ENCODE measurements around the gene ARL4C. TPM values are rescaled to one million over a fixed set of nuclear protein-coding genes. Genes with fewer than 3 reads are reported as not detected.

The ARL4C gene
- total and polyA plus RNA-seq, 4 donors: 1.4 to 2.8 (median 2.1) TPM

- TF ChIP-seq HNF4G (IDR thresholded peaks at IDR 0.05) (no peak), EGR1 (IDR thresholded peaks at IDR 0.05; ENCODE audit: low read depth in 2 of 2) (no peak)
These were observed 28.4 kb downstream of the ARL4C start (continued) for GRCh38 chr2:234468503-234468902.

- no peaks in the 10 kb centered on the region for H3K36me3 ChIP-seq (ENCODE audit: control insufficient read depth in 4 of 4, insufficient read depth in 3 of 4, low read depth in 1 of 4, low read length in 3 of 4)
- no peak overlapping the region for H3K4me3 ChIP-seq (ENCODE audit: low read depth in 1 of 3, low read length in 3 of 3)
- DNase-seq (ENCODE audit: low spot score): no peak
- no peaks in the 10 kb centered on the region for H3K9me3 ChIP-seq (ENCODE audit: control insufficient read depth in 4 of 4, low read length in 3 of 4)
- H3K27ac ChIP-seq (ENCODE audit: low read depth in 1 of 2, low read length in 2 of 2): no peak overlapping the region
- H3K4me1 ChIP-seq (ENCODE audit: control insufficient read depth in 4 of 4, insufficient read depth in 4 of 4, low read length in 3 of 4): no peaks in the 10 kb centered on the region
- no peaks in the 10 kb centered on the region for H3K27me3 ChIP-seq (ENCODE audit: control insufficient read depth in 4 of 4, insufficient read depth in 4 of 4, low read length in 3 of 4)
- TF ChIP-seq RXRA (IDR thresholded peaks at IDR 0.05) (no peak), HNF4A (conservative IDR thresholded peaks at IDR 0.05) (no peak), ZBTB33 (IDR thresholded peaks at IDR 0.05) (no peak), JUND (IDR thresholded peaks at IDR 0.05) (no peak), EGR1 (IDR thresholded peaks at IDR 0.05; ENCODE audit: low read depth in 2 of 2) (no peak), RAD21 (IDR thresholded peaks at IDR 0.05) (no peak), MAX (IDR thresholded peaks at IDR 0.05) (no peak), GABPA (IDR thresholded peaks at IDR 0.05 in 1 of 2, conservative IDR thresholded peaks at IDR 0.05 in 1 of 2) (no peak)
- 90% methylated on average over 4 of the region's 4 CpGs for WGBS
- H3K9ac ChIP-seq (ENCODE audit: low read depth in 1 of 2, low read length in 2 of 2): no peak overlapping the region
These were observed 29.6 kb downstream of the ARL4C start for GRCh38 chr2:234467289-234467688.

- TF ChIP-seq GABPA (IDR thresholded peaks at IDR 0.05 in 1 of 2, conservative IDR thresholded peaks at IDR 0.05 in 1 of 2): no peak
- no peak for TF ChIP-seq ZBTB33 (IDR thresholded peaks at IDR 0.05)
- TF ChIP-seq RAD21 (IDR thresholded peaks at IDR 0.05): no peak
- no peak for TF ChIP-seq FOXA2 (IDR thresholded peaks at IDR 0.05)
- no peak overlapping the region for H3K4me3 ChIP-seq (ENCODE audit: low read depth in 1 of 3, low read length in 3 of 3)
- H3K4me1 ChIP-seq (ENCODE audit: control insufficient read depth in 4 of 4, insufficient read depth in 4 of 4, low read length in 3 of 4): no peaks in the 10 kb centered on the region
- no peaks in the 10 kb centered on the region for H3K9me3 ChIP-seq (ENCODE audit: control insufficient read depth in 4 of 4, low read length in 3 of 4)
- no peaks in the 10 kb centered on the region for H3K27me3 ChIP-seq (ENCODE audit: control insufficient read depth in 4 of 4, insufficient read depth in 4 of 4, low read length in 3 of 4)
- no peak for DNase-seq (ENCODE audit: low spot score)
- 86% methylated on average over 9 of the region's 9 CpGs for WGBS
- no peaks in the 10 kb centered on the region for H3K36me3 ChIP-seq (ENCODE audit: control insufficient read depth in 4 of 4, insufficient read depth in 3 of 4, low read depth in 1 of 4, low read length in 3 of 4)
- H3K9ac ChIP-seq (ENCODE audit: low read depth in 1 of 2, low read length in 2 of 2): no peak overlapping the region
- H3K27ac ChIP-seq (ENCODE audit: low read depth in 1 of 2, low read length in 2 of 2): no peak overlapping the region
These were observed 32.6 kb downstream of the ARL4C start for GRCh38 chr2:234464291-234464645.

- no peaks in the 10 kb centered on the region for H3K36me3 ChIP-seq (ENCODE audit: control insufficient read depth in 4 of 4, insufficient read depth in 3 of 4, low read depth in 1 of 4, low read length in 3 of 4)
- no peak overlapping the region for H3K27ac ChIP-seq (ENCODE audit: low read depth in 1 of 2, low read length in 2 of 2)
- DNase-seq (ENCODE audit: low spot score): no peak
- WGBS: 69% methylated on average over 17 of the region's 17 CpGs
- no peak overlapping the region for H3K4me3 ChIP-seq (ENCODE audit: low read depth in 1 of 3, low read length in 3 of 3)
- H3K27me3 ChIP-seq (ENCODE audit: control insufficient read depth in 4 of 4, insufficient read depth in 4 of 4, low read length in 3 of 4): no peaks in the 10 kb centered on the region
- H3K4me1 ChIP-seq (ENCODE audit: control insufficient read depth in 4 of 4, insufficient read depth in 4 of 4, low read length in 3 of 4): no peaks in the 10 kb centered on the region
- no peaks in the 10 kb centered on the region for H3K9me3 ChIP-seq (ENCODE audit: control insufficient read depth in 4 of 4, low read length in 3 of 4)
- no peak overlapping the region for H3K9ac ChIP-seq (ENCODE audit: low read depth in 1 of 2, low read length in 2 of 2)
- TF ChIP-seq EGR1 (IDR thresholded peaks at IDR 0.05; ENCODE audit: low read depth in 2 of 2) (no peak), TAF1 (conservative IDR thresholded peaks at IDR 0.05) (no peak), JUND (IDR thresholded peaks at IDR 0.05) (no peak), YY1 (IDR thresholded peaks at IDR 0.05) (no peak), GABPA (IDR thresholded peaks at IDR 0.05 in 1 of 2, conservative IDR thresholded peaks at IDR 0.05 in 1 of 2) (no peak), RAD21 (IDR thresholded peaks at IDR 0.05) (no peak), ATF3 (IDR thresholded peaks at IDR 0.05) (no peak), NR2F2 (IDR thresholded peaks at IDR 0.05) (no peak), CTCF (IDR thresholded peaks at IDR 0.05; ENCODE audit: low read depth, low read length, missing input control) (no peak), FOXA1 (IDR thresholded peaks at IDR 0.05) (no peak), SP1 (IDR thresholded peaks at IDR 0.05) (no peak)
These were observed 33.1 kb downstream of the ARL4C start for GRCh38 chr2:234463626-234464290.

Measured in liver (tissue), 9 donors.